Measurements from ENCODE around the gene EFTUD2.

GRCh38 chr17:44919885-44920564, 20.8 kb upstream of the EFTUD2 start:
- TF ChIP-seq ZNF521 (tag by site-specific recombination; IDR thresholded peaks at IDR 0.05) (no peak), ZNF335 (tag by site-specific recombination; conservative IDR thresholded peaks at IDR 0.05) (no peak), ZSCAN4 (tag by site-specific recombination; IDR thresholded peaks at IDR 0.05) (no peak), ZNF37A (tag by site-specific recombination; IDR thresholded peaks at IDR 0.05) (no peak)

Data from HEK293 (cell line).